GM23338 (cell line): ENCODE data around the gene PPY. TPM values are rescaled to one million over a fixed set of nuclear protein-coding genes. Genes with fewer than 3 reads are reported as not detected.

Experiments
- ATAC-seq: fragments of 200-7000 bp; cut with Tn5 transposase; 3 replicates; pipeline ENCODE4 v1.9.1; 2020
- DNase-seq: peaks from one replicate; pipeline ENCODE4 v3.0.0-alpha.2; 2015; ENCODE audit warnings: low spot score
- H2AFZ ChIP-seq: fragments of 200-600 bp; sonication (generic); 2 replicates; pipeline ENCODE4 v1.8.0; 2016; ENCODE audit warnings: antibody characterized with exemption, mild to moderate bottlenecking, moderate library complexity
- H3F3A ChIP-seq: fragments of 200-600 bp; sonication (generic); replicated peaks from 2 replicates; pipeline ENCODE4 v1.8.0; 2017; ENCODE audit warnings: antibody characterized with exemption, mixed run types, low read depth
- H3K27ac ChIP-seq: fragments of 200-600 bp; sonication (generic); 2 replicates; pipeline ENCODE4 v1.6.1; 2016; ENCODE audit warnings: low read depth
- H3K27me3 ChIP-seq: fragments of 200-600 bp; sonication (generic); 2 replicates; pipeline ENCODE4 v1.8.0; 2016; ENCODE audit warnings: mild to moderate bottlenecking, mixed run types, moderate library complexity; ENCODE audit not compliant: insufficient read depth
- H3K36me3 ChIP-seq: fragments of 200-600 bp; sonication (generic); 2 replicates; pipeline ENCODE4 v1.8.0; 2016; ENCODE audit warnings: mild to moderate bottlenecking; ENCODE audit not compliant: insufficient read depth
- H3K4me1 ChIP-seq: fragments of 200-600 bp; sonication (generic); 2 replicates; pipeline ENCODE4 v1.8.0; 2016; ENCODE audit warnings: mild to moderate bottlenecking, moderate library complexity; ENCODE audit not compliant: insufficient read depth
- H3K4me2 ChIP-seq: fragments of 200-600 bp; sonication (generic); 2 replicates; pipeline ENCODE4 v1.7.1; 2017; ENCODE audit warnings: mixed run types
- H3K4me3 ChIP-seq: fragments of 200-600 bp; sonication (generic); 2 replicates; pipeline ENCODE4 v1.6.1; 2016; ENCODE audit warnings: mixed run types
- H3K79me2 ChIP-seq: fragments of 200-600 bp; sonication (generic); replicated peaks from 2 replicates; pipeline ENCODE4 v1.8.0; 2017; ENCODE audit warnings: mild to moderate bottlenecking; ENCODE audit not compliant: insufficient read depth
- H3K9me2 ChIP-seq: fragments of 200-600 bp; sonication (generic); 2 replicates; pipeline ENCODE4 v1.8.0; 2017; ENCODE audit not compliant: insufficient read depth
- H4K20me1 ChIP-seq: fragments of 200-600 bp; sonication (generic); replicated peaks from 2 replicates; pipeline ENCODE4 v1.8.0; 2017; ENCODE audit warnings: mild to moderate bottlenecking; ENCODE audit not compliant: insufficient read depth
- H3K27ac Mint-ChIP-seq: 2 replicates; pipeline ENCODE4 v1.8.0; 2020; ENCODE audit warnings: inconsistent platforms, mild to moderate bottlenecking, moderate library complexity, mixed read lengths
- H3K27me3 Mint-ChIP-seq: 3 replicates; pipeline ENCODE4 v1.8.0; 2022; ENCODE audit warnings: low read depth, mild to moderate bottlenecking, moderate library complexity, mixed read lengths, inconsistent platforms; ENCODE audit not compliant: insufficient read depth, poor library complexity
- H3K36me3 Mint-ChIP-seq: 3 replicates; pipeline ENCODE4 v1.8.0; 2021; ENCODE audit warnings: low read depth, mild to moderate bottlenecking, inconsistent platforms, moderate library complexity, mixed read lengths
- H3K4me1 Mint-ChIP-seq: 3 replicates; pipeline ENCODE4 v1.8.0; 2020; ENCODE audit warnings: mild to moderate bottlenecking, inconsistent platforms, mixed read lengths
- H3K4me3 Mint-ChIP-seq: 3 replicates; pipeline ENCODE4 v1.8.0; 2021; ENCODE audit warnings: moderate library complexity, mild to moderate bottlenecking, inconsistent platforms, mixed read lengths
- H3K9me3 Mint-ChIP-seq: 3 replicates; pipeline ENCODE4 v1.8.0; 2020; ENCODE audit warnings: moderate library complexity, mild to moderate bottlenecking, inconsistent platforms, mixed read lengths
- CREB1 ChIP-seq: fragments of 250-450 bp; sonication (Bioruptor Pico); IDR thresholded peaks from 2 replicates; pipeline ENCODE4 v1.5.0; 2020; ENCODE audit warnings: low read depth, mild to moderate bottlenecking, moderate library complexity
- CTCF ChIP-seq, 2 experiments: fragments of 200-600 bp in 1 of 2; sonication (generic) in 1 of 2; conservative IDR thresholded peaks; 2 replicates each; pipeline versions ENCODE4 v1.5.1 to v1.6.1; 2016 to 2017; ENCODE audit warnings: antibody characterized with exemption in 2 of 2, low read depth in 2 of 2, mild to moderate bottlenecking in 2 of 2, moderate library complexity in 1 of 2
- ETS1 ChIP-seq: IDR thresholded peaks from 2 replicates; pipeline ENCODE4 v1.6.1; 2016; ENCODE audit warnings: antibody characterized with exemption
- EZH2 ChIP-seq: fragments of 200-600 bp; sonication (generic); IDR thresholded peaks from one replicate; pipeline ENCODE4 v1.8.0; 2017; ENCODE audit warnings: antibody characterized with exemption, mild to moderate bottlenecking, low read depth; ENCODE audit not compliant: unreplicated experiment
- NANOG ChIP-seq: IDR thresholded peaks from 2 replicates; pipeline ENCODE4 v1.6.1; 2016; ENCODE audit warnings: antibody characterized with exemption, borderline replicate concordance
- POLR2AphosphoS5 ChIP-seq: IDR thresholded peaks from 2 replicates; pipeline ENCODE4 v1.6.1; 2016; ENCODE audit warnings: antibody characterized with exemption, low read depth
- STAT1 ChIP-seq: IDR thresholded peaks from one replicate; pipeline ENCODE4 v1.6.1; 2016; ENCODE audit warnings: antibody characterized with exemption; ENCODE audit not compliant: unreplicated experiment
- ZNF114 ChIP-seq: fragments of 250-450 bp; sonication (Bioruptor Pico); IDR thresholded peaks from 2 replicates; pipeline ENCODE4 v1.5.0; 2020; ENCODE audit warnings: mild to moderate bottlenecking, moderate library complexity
- ZNF331 ChIP-seq: fragments of 250-450 bp; sonication (Bioruptor Pico); IDR thresholded peaks from 2 replicates; pipeline ENCODE4 v1.5.0; 2020; ENCODE audit warnings: low read depth, mild to moderate bottlenecking, moderate library complexity
- ZNF462 ChIP-seq: fragments of 250-450 bp; sonication (Bioruptor Pico); IDR thresholded peaks from 2 replicates; pipeline ENCODE4 v1.5.0; 2020; ENCODE audit warnings: mild to moderate bottlenecking, moderate library complexity
- polyA plus RNA-seq: library from polyadenylated mRNA; unstranded; fragments of >200 nt; fragmentation: Nextera tagmentation; extraction: Ambion mirVana; gene quantifications from 2 replicates; pipeline ENCODE4 v1.2.1, GENCODE V29; 2016
- total RNA-seq: library from RNA; depleted of rRNA; stranded (reverse); fragments of >200 nt; shearing (Covaris generic); gene quantifications from 2 replicates; pipeline ENCODE4 v1.2.3, GENCODE V29; 2014

Gene PPY
- total and polyA plus RNA-seq, 2 experiments from 2014 or later: 0.94 TPM; not detected in 1

- H3K36me3 ChIP-seq: no peaks in the 10 kb centered on the region
- peaks cover 22% of the 10 kb centered on the region for H3K4me1 Mint-ChIP-seq
- peaks cover 50% of the 10 kb centered on the region for H3K27me3 ChIP-seq
- peaks cover 33% of the 10 kb centered on the region for H3K27me3 Mint-ChIP-seq
- no peaks in the 10 kb centered on the region; the same call in 1 of the 2 replicates for H4K20me1 ChIP-seq
- peaks cover 27% of the 10 kb centered on the region for H3K4me1 ChIP-seq
- no peaks in the 10 kb centered on the region for H3F3A ChIP-seq
- peak within 1 kb of the TSS; percentile 72 for H3K4me3 Mint-ChIP-seq
- peak; percentile 58 for ATAC-seq
- no peak for TF ChIP-seq ZNF114 (CRISPR knock-in tag)
- no peak for TF ChIP-seq CREB1 (CRISPR knock-in tag)
- no peak for TF ChIP-seq ZNF331
- TF ChIP-seq ZNF462 (CRISPR knock-in tag): no peak
- no peak for TF ChIP-seq CTCF (conservative IDR thresholded peaks at IDR 0.05; ENCODE audit: low read depth in 2 of 2)
- TF ChIP-seq ETS1: no peak
- TF ChIP-seq POLR2AphosphoS5: no peak
- no peak for TF ChIP-seq NANOG
- TF ChIP-seq STAT1: no peak
- no peak for TF ChIP-seq EZH2
- peak within 1 kb of the TSS; percentile 90 for H3K4me3 ChIP-seq
- peak; percentile 96 for DNase-seq
- no peaks in the 10 kb centered on the region for H3K9me2 ChIP-seq
- H3K36me3 Mint-ChIP-seq: no peaks in the 10 kb centered on the region
- peak within 1 kb of the TSS; percentile 100 for H2AFZ ChIP-seq
- peak within 1 kb of the TSS; percentile 99 for H3K4me2 ChIP-seq
- H3K79me2 ChIP-seq: no peaks in the 10 kb centered on the region
- no peak within 1 kb of the TSS for H3K27ac ChIP-seq
- no peaks in the 10 kb centered on the region for H3K9me3 Mint-ChIP-seq
- no peak within 1 kb of the TSS for H3K27ac Mint-ChIP-seq
Measured at GRCh38 chr17:43907425-43907981, 34.8 kb downstream of the PPY start, which contains the start of gene MPP2. MPP2 (minus strand) TSS chr17:43907536; CDS start chr17:43904460, 3,076 bp downstream.
